HG03280 (cell line): ENCODE measurements around the gene ZSWIM7.
"Not testable (repeated sequence)": the region's sequence is repeated elsewhere in the genome, so short reads cannot be mapped to it uniquely, and the experiment has no call there.

Experiments
- ATAC-seq: cut with Tn5 transposase; IDR thresholded peaks from one replicate; pipeline ENCODE4 v1.9.1; 2021; ENCODE audit warnings: mild to moderate bottlenecking, moderate library complexity; ENCODE audit not compliant: unreplicated experiment

Gene ZSWIM7

DNA sequence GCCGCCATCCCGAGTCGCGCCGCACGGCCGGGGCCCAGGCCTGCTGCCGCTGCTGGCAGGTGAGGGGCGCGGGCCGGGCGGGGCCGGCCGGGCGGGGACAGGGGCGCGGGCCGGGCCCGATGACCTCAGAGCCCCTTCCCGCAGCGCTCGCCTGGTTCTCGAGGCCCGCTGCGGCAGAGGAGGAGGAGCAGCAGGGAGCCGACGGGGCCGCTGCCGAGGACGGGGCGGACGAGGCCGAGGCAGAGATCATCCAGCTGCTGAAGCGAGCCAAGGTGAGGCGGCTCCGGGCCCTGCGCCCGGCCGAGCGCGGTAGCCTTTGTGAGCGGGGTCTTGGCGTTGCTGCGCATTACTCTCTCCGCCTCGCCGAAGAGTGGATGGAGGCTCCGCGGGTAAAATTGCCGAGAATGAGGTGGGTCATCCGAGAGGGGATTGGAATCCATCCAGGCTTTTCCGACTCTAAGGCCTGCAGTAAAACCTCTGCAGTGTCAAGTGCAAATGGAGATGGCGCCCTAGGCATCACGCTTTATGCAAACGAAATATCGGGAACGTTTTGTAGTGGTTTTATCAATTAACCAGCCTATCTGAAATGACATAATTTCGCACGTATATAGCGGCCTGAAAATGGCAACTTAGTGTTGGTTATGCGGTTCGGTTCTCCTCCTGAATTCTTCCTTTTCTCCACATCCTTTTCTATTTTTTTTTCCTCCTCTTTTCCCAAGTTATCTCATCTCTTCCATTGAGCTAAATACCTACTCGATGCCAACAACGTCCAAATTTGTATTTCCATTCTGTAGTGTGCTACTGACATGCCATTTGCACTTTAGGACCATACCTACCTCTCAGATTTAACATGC is 697 bp upstream of the ZSWIM7 start:
- peak; percentile 37 for ATAC-seq

DNA sequence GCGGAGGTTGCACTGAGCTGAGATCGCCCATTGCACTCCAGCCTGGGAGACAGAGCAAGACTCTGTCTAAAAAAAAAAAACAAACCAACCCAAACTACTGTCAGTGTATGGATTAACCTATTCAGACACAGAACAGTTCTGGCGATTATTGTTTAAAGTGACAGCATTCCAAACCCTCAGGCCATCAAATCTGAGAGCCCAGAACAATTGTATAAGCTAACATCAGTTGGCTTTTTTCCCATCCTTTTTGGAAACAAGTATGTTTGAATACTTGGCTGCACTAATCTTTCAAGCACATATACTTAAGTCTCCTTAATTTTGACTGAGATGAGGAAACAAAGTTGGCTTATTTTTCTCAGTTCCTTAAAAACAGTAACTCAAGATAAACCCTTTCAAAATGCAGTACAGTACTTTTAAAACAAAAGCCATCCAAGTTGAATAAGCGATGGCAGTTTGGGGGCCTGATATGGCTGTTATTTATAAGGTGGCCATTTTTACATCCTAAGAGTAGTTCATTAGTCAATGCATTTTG is 1.4 kb downstream of the ZSWIM7 start:
- ATAC-seq: no peak

DNA sequence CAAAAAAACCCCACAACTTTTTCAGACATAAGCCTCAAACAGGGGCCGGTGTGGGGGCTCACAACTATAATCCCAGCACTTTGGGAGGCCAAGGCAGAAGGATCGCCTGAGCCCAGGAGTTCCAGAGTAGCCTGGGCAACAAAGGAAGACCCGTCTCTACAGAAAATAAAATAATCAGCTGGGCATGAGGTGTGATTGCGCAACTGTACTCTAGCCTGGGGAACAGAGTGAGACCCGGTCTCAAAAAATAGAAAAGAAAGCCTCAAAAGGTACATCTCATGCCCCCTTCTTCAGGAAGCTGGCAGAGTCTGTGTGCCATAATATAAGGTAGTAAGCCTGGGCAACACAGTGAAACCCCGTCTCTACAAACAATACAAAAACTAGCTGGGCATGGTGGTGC is 3.2 kb downstream of the ZSWIM7 start:
- no peak for ATAC-seq

DNA sequence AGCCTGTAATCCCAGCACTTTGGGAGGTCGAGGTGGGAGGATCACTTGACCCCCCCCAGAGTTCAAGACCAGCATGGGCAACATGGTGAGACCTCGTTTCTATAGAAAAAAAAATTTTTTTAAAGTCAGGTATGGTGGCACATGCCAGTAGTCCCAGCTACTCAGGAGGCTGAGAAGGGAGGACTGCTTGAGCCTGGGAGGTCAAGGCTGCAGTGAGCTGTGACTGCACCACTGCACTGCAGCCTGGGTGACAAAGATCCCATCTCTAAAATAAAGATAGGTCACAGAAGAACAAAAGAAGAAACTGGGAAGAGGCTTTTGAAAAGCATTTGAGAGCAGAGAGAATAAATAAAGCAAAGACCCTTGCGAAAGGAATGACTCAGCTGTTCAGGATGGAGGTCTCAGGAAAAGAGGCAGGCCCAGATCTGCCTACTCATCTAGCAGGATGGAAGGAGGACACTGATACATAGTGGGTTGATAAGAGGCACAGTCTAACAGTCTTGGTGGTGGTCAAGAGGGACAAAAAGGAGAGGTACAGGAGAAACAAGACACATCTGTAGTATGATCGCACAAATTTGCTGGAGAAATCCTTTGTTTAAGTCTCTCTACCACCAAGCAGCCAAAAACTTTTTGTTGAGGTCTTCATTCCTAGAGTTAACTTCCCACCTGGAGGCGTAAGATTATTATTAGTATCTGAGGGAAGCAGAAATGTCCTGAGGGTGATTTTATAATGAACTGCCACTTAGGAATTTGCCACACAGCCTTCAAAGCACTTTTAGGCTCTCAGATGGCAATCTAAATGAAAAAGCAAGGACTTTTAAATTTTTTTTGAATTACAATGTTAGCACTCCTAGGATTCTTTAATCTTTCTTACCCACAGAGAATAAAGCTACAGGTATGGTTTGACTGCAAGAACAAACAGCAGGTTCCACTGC is 17.6 kb downstream of the ZSWIM7 start:
- no peak for ATAC-seq

DNA sequence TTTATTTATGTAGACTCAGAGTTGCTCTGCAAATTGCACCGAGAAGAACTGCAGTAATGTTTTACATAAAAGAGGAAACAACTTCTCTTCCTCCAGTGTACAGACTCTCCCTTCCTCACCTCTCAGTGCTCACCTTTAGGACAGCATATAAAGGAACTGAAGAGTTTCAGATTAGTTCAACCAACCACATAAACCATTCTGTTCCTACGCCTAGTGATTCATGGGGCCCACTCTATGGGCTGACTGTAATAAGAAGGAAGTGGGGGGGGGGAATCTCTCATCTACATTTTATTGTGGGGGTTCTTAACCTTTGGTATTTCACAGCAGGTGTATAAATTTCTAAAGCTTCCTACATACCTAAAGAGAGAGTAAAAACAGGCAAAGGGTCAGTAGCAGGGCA is 18.3 kb downstream of the ZSWIM7 start:
- no peak for ATAC-seq

DNA sequence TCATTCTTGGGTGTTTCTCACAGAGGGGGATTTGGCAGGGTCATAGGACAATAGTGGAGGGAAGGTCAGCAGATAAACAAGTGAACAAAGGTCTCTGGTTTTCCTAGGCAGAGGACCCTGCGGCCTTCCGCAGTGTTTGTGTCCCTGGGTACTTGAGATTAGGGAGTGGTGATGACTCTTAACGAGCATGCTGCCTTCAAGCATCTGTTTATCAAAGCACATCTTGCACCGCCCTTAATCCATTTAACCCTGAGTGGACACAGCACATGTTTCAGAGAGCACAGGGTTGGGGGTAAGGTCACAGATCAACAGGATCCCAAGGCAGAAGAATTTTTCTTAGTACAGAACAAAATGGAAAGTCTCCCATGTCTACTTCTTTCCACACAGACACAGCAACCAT is 20.5 kb downstream of the ZSWIM7 start:
- not testable (repeated sequence) for ATAC-seq

DNA sequence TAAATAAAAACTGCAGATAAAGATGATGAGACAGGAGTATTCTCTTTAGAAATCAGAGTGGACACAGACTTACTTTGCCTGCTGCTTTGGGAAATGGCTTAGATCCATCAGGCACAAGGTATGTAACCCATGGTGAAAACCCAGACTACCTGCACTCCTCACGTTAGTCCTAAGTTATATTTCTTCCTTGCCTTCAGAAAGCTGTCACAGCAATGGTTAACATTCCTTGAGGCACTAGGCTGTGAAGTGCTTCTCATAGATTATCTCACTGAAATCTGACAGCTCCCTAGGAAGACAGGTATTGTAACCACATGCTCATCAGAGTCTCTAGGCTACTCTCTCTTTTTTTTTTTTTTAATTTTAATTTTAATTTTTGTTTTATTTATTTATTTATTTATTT is 20.9 kb downstream of the ZSWIM7 start:
- no peak for ATAC-seq

DNA sequence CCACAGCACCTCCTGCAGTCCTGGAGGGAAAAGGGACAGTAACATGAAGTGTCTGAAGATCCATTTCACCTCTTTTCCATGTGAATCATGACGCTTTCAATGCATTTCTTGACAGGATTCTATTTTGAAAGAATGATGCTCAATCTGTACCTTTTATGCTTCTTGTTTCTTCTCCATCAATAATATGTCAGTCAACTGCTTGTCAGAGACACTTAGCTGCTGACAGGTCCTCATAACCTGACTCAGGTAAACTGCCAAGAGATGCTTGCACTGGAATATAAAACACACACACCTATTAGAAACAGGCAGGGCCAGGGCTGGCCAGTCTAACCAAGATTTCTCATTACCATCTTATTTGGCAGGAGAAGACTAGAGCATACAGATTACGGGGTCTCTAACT is 21.6 kb downstream of the ZSWIM7 start:
- ATAC-seq: no peak

DNA sequence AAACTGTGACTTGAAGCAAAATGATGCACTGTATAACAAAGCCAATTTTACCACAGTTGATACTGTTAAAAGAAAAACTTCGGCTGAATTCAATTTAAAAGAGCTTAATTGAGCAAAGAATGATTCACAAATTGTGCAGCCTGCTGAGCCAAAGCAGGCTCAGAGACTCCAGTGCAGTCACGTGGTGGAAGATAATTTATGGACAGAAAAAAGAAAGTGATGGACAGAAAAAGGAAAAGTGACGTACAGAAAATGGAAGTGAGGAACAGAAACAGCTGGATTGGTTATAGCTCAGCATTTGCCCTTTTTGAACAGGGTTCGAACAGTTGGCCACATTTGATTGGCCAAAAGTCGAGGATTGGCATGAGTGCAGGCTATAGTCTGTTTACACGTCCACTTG is 25.7 kb downstream of the ZSWIM7 start:
- ATAC-seq: no peak

DNA sequence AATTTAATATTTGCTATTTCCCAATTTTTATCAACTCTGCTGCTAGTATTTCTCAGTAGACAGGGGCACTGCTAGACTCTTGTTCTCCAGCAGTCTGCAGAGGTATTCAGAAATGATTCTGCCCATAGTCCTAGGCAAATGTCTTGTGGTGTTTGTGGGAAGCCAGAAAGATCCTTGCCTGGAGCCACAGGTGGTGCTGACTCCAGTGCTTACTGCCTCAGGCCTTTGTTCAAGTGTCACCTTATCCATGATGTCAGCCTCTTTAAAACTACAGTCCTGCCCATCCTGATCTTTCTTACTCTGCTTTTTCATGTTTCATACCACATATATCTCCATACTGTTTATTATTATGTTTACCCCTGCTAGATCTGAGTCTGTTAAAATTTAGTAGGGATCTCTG is 26.5 kb downstream of the ZSWIM7 start:
- no peak for ATAC-seq

DNA sequence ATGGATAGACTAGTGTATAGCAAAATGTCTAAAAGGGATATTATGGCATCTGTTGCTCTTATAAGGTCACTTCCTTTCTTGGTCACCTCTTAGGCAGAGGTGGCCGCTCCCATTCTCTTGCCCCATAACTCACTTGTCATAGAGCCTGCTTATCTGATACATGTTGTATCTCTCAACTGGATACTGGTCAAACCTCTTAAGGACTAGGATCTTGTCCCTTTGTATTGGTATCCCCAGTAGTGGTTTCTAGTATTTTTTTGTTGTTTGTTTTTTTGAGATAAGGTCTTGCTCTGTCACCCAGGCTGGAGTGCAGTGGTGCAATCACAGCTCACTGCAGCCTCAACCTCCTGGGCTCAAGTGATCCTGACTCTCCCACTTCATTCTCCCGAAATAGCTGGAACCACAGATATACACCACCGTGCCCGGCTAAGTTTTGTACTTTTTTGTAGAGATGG is 27.0 kb downstream of the ZSWIM7 start:
- ATAC-seq: no peak

DNA sequence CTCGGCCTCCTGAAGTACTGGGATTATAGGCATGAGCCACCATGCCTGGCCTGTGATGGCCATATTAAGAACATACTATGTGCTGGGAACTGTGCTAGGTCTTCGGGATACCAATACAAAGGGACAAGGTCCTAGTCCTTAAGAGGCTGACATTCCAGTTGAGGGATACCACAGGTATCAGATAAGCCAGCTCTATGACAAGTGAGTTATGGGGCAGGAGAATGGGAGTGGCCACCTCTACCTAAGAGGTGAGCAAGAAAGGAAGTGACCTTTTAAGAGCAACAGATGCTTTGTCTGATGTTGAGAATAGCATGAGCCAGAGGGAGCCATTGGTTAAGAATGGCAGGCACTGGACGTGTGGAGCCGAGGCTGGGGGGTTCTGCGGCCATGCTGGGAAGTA is 27.6 kb downstream of the ZSWIM7 start:
- ATAC-seq: no peak

DNA sequence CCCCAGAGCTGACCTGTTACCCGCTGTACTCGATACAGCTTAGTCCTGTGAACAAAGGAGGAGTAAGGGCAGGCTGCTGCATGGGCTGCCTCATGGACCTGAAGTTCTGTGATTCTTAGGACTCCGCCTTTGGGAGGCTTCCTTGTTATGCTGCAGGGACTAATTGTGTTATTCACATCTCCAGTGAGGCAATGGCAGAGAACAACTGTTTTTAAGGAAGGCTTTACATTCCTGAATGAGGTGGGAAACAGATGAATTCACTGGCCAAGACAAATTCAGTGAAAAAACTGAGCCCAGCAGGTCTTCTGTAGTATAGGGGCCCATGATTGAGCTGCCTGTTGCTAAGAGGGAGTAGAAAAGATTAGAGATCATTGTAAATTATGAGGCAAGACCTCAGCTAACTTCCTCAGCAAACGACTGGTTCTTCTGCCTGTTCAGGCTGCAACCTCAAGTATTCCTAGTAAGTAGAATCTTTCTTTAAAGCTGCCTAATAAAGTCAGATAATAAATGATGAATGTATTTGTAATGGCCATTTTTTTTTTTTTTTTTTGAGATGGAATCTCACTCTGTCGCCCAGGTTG is 28.3 kb downstream of the ZSWIM7 start:
- ATAC-seq: no peak

DNA sequence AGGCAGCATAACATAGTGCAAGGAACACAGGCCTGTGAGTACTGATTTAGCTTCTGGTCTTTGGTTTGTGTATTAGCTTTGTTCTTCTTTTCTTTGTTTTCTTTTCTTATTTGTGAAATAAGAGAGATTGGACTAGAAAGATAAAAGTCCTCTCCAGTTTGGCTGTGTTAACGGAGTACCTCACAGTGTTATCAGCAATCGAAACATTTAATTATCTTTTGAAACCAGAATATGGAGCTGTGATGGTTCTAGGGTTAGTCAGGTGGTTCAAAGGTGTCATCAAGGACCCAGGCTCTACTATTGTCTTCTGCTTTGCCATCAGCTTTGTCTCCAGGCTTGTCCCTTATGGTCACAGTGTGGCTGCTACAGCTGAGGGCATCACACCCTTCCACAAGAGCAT is 29.0 kb downstream of the ZSWIM7 start:
- ATAC-seq: no peak

DNA sequence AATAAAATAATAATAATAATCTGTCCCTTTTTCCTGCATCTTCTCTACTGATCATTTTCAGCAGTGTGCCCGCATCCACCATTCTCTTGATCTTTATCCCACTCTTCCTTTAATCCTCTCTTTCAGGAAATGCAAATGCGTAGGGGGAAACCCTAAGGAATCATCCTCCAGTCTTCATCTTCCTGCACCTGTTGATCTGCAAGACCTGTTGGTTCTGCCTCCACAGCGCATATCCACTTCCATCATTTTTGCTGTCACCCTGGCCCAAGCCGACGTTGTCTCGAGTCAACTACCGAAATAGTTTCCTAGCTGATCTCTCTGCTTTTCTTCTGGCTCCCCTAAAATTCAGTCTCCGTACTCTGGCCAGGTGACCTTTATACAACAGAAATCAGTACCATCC is 30.0 kb downstream of the ZSWIM7 start:
- ATAC-seq: no peak

DNA sequence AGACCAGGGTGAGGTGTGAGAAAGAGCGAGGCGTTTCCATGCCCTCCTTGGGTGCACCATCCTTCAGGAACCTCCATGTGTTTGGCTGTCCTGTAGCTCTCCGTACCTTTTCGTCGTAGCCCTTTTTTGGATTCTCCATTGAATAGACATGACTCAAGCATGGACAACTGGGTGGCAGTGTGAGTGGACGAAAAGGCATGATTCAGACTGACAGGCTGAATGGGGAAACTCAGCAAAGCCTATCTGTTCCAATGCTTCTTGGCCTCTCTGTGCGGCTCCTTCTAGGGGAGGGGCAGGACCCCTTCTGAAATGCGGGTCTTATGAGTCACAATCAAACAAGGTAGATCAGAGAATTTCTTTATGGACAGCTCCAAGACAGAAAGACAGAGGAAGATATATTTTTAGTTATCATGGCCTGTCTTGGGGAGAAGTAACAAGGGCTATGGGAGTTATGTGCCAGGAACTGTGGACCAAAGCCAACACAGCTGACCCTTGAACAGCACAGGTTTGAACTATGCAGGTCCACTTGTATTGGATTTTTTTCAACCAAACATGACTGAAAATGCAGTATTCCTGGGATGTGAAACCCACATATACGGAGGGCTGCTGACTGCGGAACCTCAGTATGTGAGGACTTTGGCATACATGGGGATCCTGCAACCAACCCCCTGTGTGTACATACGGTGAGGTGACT is 31.7 kb downstream of the ZSWIM7 start:
- ATAC-seq: no peak

DNA sequence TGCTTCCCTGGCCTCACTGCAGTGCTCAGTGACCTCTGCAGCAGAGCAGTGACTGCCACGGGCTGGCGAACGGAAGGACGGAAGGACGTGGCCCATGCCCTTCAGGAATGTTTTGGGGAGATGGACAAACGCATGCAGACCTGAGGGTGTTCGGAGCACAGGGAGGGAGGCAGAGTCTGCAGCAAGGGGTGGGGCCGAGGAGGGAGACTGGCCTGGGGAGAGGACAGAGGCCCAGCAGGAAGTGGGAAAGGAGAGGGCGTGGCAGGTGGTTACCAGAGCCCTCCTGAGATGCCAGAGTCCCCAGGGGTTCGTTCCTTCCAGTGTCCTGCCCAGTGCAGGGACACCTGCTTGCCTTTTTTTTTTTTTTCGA is 32.6 kb downstream of the ZSWIM7 start:
- no peak for ATAC-seq

DNA sequence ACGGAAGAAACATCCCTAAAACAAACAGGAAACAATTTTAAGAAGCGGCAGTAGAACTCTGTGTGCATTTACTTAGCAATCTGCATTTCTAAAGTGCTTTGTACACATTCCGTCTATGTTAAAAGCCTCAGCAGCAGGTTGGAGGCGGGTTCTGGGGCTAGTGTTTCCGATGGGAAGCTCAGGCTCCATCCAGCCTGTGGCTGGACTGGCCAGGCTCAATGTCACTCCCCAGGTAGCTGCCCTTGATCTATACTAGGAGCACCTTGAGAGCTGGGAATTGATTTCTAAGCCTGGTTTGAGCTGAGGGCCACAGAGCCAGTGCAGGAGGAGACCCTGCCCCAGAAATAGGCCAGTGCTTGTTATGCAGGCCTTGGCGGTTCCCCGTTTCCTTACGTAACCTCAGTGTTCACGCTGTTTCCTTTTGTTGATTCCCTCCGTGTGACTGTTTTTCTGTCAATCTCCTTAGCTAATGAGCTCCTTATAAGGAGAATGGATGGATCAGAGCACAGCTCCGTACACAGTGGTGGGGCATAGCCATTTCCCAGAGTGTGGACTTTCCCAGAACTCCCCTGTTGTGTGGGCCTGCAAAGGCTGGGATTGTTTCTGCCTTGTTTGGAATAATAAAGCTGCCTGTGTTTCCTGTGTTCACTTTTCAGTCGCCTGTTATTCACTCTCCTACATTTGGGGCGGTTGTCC is 33.2 kb downstream of the ZSWIM7 start:
- no peak for ATAC-seq

DNA sequence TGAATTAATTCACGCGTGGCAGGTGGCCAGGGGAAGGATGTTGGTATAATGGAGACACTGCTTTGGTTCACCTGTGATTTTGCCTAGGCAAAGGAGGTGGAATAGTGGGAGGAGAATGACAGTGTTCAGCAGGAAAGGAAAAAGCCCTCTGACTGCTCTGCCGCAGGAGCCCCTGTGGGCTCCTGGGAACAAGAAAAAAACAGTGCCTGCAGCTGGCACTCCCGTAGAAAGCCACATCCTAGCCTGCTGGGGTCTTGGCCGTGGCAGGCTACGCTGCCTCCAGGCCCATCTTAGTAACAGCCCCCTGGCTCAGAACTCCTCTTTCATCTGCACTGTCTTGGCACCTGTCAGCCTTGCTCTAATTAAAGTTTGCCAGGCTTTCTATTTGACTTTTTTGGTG is 34.0 kb downstream of the ZSWIM7 start:
- no peak for ATAC-seq

DNA sequence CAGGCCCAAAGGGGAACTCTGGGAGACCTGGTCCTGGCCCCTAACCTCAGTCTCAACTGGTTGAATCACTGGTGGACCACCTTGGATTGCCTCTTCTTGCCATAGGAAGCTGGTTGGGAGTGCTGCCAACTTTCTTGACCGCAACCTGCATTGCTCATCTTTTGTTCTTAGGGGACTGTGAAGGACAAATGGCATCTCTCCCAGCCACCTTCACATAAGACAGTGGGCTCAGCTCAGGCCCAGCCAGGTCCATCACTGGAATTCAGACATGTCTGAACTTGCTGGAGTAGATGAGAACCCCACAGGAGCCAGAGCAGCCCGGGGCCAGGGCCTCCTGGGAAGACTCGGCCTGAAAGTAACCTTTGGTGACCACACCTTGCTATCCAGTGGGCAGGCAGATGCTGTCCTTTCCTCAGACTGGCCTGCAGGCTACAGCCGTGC is 35.8 kb downstream of the ZSWIM7 start:
- no peak for ATAC-seq
